Measurements from ENCODE around the gene DHRS12.

Gene DHRS12

DNA sequence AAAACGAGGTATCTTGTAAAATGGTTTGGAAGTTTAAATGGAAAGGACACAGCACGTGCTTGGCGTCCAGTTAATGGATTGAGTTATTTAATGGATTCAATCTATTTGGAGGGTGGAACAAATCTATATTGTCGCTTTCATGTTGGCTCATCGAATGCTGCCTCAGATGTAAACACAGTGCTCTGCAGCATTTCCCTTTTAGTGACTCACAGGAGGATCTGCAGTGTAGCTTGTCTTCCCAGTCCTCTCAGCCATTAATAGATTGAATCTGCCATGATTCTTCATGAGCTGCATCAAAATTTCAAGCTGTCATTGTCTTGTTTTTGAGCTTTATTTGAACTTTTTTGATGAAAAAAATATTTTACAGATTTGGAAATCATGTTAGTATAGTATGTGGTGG, 44.7 kb downstream of the DHRS12 start:
- no peak for DNase-seq

DNA sequence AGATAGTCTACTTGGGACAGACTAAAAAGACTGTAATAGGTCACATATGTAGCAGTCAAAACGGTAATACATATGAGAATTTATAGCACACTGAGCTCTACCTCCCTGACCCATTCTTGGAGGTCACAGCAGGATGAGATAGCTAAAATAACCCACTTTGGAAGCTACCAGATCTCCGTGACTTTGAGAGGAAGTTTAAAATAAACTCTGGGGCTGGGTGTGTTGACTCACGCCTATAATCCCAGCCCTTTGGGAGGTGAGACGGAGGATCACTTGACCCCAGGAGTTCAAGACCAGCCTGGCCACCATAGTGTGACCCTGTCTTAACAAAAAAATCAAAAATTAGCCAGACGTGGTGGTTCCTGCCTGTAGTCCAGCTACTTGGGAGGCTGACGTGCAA, 45.3 kb downstream of the DHRS12 start:
- no peak for DNase-seq

DNA sequence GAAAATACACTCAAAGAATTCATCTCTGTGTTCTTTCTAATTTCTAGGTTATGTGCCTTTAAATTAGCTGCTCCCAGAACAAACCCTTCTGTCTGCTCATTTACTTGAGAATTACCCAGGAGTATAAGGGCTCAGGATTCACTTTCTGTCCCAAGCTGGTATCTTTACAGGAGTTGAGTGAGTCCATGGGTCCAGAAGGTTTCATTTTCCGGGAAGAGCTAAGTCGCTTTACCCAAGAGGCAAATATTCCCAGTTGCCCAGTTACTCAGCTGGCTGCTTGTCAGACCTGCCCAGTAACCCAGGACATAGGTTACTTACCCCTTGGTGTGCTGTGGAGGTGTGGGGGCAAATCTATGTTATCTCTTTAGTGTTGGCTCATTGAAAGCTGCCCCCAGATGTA, 47.3 kb downstream of the DHRS12 start:
- DNase-seq = no peak

DNA sequence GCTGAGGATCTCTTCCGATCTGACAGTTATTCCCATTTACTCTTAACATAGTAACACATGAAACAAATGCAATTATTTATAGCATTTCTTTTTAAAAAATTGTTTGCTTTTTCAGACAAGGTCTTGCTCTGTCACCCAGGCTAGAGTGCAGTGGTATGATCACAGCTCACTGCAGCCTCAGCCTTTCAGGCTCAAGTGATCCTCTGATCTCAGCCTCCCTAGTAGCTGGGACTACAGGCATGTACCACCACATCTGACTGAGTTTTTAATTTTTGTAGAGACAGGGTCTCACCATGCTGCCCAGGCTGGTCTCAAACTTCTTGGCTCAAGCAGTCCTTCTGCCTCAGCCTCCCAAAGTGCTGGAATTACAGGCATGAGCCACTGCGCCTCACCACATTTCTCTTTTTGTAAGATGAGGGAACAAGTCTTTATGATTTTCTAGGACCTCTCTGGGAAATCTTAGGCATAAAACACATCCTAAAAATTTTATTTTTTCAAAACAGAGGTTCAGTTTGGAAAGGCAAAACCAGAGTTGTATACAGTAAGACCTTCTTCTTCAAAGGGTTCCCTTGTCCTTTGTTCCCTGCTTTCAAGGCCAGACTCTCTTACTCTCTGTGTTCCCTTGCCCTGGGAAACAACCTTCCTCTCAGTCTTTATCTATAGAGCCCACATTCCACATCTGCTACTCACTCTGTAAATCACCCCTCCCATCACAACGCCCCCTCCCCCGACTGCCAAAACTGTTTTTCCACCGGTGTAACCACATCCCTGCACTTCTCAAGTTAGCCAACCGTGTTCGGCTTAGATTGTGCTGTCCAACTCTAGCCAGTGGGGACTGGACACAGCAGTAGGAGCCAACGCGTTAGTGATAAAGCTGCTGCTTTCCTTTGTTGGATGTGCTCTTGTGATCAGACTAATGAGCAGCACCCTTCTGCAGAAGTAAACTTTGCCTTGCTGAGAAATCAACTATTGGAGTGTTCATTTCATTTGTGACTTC, 56.2 kb downstream of the DHRS12 start:
- no peak for DNase-seq

DNA sequence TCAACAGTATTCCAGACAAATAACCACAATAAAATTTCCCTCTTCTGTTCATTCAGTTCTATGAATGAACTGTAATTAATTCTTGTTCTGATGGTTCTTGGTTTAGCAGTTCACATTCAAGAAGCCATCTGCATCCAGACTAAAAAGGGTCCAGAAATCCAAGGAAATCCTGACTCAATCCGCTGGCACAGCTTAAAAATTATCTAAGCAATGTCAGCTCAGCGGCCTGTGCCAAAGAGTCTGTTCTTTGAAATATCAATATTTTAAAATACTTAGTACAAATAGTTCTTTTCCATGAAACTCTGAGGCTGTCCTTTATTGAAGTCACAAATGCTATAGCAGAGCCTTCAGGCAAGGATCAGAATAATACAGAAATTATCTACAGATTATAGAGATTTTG, 57.2 kb downstream of the DHRS12 start:
- DNase-seq = no peak

DNA sequence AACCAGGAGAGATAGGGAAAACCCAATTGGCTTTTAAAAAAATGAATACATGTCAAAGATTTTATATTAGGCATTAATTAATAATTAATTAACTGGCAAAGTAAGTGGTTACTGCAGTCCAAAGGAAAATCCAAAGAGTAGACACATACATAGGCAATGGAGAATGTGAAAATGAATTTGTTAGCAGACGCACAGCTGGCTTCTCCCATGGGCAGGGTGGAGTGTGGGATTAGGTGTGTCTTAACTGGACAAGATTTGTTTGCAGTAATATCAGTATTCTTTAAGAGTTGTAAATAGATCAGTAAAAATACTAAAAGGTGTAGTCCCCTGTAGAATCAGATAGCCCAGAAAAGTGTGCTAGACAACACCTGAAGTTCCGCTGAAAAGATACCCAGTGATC, 58.7 kb downstream of the DHRS12 start:
- DNase-seq = no peak

DNA sequence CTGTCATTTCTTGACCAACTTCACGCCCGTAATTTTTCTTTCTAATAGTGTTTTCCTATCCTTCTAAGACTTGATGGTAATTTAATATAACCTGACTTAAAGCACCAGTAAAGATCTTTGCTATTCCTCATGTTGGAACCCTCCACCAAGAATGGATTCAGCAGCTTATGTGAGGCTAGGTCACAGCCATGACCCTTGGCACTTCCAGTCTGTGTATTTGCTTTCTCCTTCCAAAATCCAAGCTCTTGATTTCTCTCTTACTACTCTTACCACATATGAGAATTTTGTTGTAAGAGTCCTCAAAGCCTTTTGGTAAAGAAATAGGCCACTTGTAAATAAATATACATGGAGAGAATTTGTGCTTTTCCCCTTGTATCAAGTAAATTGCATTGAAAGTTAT, 61.4 kb downstream of the DHRS12 start:
- no peak for DNase-seq

DNA sequence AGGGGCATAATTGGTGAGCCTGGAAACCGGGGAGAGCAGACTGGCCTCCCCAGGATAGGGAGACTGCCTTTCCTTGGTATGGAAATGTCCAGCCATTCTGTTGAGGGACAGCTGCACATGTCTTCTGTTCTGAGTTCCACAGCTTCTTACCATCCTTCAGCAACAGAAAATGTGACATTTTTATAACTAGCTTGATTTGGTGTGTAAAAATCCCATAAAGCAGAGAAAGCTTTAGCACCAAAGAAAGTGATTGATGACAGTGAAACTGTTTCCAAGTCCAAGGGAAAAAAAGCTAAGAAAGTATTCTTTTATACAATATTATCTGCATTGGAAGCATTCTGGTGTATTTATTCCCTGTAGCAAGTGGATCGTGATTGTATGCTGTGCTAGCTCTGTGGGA, 61.9 kb downstream of the DHRS12 start:
- no peak for DNase-seq

DNA sequence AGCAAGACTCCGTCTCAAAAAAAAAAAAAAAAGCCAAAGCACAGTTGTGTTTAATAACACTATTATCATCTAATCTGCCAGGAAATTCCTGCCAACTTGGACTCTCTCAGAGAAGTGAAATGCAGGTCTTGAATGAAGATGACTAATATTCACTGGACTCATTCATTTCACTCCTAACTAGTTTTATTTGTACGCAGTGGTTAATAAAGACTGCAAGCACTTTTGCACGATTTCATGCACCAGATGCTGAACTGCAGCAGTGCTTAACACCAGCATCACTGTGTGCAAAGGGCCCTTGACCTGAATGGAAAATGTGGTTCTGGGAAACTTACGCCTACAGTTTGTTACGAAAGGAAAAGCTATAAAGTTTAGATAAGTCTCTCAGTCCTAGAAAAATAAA, 63.3 kb downstream of the DHRS12 start:
- DNase-seq = no peak

DNA sequence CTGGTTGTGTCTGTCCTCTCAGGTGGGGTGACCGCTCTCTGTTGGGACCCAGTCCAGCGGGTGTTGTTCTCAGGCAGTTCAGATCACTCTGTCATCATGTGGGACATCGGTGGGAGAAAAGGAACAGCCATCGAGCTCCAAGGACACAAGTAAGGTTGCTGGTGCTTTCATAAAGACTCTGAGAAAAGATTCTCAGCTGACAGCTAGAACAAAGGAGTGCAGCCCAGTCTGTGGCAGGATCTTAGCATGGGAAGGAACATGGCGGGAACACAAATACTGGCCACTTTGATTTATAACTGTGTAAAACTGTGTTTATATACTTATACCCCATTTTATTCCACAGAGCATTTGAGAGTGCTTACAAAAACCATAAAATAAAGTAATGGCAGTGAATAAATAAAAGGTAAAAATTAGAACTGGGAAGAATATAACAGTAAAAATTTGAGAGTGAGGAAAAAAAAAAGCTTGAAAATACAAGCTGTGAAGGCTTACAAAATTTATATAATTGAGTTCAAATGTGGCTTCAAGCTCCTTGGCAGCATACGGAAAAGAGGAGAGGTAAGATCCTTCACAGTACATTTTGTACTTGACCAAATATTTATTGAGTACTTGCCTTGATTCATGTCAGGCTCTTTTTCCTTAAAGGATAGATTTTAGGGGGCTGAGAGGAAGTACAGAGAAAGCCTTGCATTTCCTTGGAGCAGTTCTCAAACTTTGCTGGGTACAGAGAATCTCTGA, 64.8 kb downstream of the DHRS12 start:
- DNase-seq = no peak

DNA sequence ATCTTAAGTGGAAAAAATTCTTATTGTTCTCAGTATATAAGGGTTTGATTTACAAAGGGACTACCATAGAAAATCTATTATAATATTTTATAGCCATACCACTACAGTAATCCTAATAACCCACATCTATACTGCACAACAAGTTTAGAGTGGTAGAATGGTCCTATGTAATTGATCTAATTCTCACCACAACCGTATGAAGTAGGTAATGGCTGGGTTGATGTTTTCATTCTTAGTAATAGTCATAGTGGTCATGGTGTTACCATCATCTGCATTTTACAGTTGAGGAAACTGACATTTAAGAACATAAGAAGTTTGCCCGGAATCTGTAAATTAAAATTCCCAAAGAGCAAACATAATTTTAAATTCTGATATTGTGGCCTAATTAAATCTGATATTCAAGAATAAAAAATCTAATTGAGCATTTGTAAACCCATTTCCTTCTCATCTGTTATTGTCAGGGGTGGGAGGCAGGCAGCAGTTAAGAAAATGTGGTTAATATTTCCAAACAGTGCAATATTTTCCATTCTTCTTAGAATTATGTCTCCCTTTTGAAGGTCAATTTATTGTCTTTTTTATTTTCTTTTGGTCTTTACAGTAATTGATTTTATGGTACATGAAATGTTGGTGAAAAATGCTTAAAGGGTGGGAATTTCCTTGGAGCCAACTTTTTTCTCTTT, 65.6 kb downstream of the DHRS12 start:
- no peak for DNase-seq

DNA sequence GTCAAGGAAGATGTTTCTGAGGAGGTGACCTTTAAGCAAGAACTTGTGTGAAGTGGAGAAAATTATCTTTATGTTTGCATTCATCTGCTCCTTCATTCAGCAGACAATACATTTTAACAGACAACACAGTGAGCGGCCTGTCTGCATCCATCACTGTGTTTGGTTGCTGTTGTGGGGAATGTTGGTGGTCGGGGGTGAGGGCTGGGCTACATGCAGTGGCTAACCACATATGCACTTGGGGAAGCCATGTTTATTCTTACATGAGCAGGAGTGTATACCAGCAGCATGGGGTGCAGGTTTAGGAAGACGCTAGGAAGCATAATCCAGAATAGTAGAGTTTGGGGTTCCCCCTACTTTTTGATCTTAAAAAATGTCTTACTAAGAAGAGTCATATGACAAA, 66.4 kb downstream of the DHRS12 start:
- DNase-seq = no peak

DNA sequence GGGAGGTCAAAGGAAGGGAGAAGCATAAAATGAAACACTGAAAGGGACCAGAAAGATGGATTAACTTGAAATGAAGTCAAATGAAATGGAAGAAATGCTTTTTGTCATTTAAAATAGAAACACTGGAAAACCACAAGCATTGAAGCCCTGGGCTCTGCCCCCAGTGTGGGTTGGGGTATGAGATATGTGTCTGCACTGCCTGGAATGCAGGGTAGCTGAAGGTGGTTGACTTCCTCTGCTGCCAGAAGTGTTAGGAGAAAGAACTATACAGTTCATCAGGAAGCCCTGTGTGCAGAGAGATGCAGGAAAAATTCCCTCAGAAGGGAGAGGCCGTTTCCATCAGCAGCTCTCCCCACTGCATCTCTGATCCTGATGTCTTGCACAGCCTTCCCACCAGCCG, 69.2 kb downstream of the DHRS12 start:
- DNase-seq = no peak

DNA sequence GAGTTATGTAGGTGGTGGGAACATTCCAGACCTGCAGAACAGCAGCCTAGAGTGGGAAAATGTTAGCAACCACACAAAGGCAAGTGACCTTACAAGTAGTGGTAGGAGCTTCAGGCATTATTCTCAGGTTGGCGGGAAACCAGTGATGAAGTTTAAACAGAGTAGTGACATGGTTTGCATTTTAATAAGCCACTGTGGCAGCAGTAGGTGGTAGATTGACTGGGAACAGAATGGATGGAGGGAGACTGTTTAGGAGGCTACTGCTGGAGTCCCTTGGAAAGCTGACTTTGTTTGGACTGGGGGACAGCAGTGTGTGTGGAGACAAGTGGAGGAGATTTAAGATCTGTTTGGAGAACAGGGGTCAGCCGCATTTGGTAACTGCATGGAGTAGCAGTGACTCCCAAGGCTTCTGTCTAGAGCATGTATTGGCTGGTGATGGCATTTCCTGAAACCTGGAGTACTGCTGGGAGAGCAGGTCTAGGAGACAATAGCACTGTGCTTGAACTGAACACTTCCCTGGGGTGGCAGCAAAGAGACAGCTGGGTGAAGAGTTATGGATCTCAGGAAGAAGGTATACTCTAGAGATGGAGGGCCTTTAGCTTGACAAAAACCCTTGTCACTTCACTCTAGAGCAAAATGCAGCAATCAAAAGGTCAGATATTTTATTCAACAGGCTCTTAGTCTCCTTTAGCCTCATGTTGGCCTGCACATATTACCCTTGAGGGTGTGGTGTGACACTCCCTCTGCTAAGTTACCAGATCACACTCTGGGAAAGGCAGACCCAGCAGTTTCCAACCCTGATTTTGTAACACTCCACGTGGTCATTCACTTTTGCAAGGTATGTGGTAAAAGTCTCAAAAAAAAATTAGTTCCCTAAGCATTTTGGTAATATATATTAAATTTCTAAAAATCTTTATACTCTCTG, 70.3 kb downstream of the DHRS12 start:
- no peak for DNase-seq

- DNase-seq = no peak
Measured at GRCh38 chr13:51731759-51732158, 72.2 kb downstream of the DHRS12 start.

DNA sequence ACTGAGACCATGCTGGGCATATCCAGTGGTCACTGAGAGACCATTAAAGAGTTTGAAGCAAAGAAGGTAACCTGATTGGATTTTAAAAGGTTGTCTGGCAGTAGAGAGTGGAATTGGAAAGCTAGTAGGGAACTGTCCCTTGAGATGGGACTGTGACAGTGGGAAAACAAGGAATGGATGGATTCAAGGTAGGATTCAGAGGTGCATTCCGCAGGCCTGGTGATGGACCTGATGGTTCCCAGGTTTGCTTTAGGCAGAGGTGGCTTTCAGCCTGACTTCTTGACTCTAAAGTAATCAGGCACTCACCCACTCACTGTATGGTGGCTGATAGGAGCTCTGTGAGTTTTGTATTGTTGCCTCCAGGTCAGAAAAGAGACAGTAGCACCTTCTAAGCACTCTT, 73.0 kb downstream of the DHRS12 start:
- no peak for DNase-seq

DNA sequence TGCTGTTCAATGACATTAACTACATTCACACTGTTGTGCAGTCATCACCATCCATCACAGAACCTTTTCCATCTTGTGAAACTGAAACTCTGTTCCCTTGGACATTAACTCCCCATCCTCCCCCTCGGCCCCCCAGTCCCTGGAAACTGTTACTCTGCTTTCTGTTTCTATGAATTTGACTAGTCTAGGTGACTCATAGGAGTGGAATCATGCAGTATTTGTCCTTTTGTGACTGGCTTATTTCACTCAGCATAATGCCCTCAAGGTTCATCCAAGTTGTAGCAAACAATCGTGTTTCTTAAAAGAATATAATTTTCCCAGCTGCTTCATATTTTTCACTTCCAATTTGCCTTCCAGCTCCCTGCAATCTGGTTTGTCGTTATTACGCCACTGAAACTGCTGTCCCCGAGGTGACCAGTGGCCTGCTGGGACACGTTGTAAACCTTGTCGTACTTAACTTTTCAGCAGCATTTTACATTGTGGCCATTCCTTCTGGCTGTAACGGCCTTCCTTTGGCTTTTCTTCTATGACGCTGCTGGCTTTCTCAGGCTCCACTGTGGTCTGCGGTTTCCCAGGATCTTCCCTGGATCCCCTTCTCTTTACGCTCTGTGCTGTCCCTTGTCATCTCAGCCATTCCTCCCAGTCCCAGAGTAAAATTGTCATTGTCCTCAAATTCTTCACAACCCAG, 74.0 kb downstream of the DHRS12 start:
- DNase-seq = peak in 1 of 14 donors; percentile 54

GRCh38 chr13:51728972-51729371, 75.0 kb downstream of the DHRS12 start:
- no peak for DNase-seq

- no peak for DNase-seq
Measured at GRCh38 chr13:51728275-51728673, 75.7 kb downstream of the DHRS12 start.

DNA sequence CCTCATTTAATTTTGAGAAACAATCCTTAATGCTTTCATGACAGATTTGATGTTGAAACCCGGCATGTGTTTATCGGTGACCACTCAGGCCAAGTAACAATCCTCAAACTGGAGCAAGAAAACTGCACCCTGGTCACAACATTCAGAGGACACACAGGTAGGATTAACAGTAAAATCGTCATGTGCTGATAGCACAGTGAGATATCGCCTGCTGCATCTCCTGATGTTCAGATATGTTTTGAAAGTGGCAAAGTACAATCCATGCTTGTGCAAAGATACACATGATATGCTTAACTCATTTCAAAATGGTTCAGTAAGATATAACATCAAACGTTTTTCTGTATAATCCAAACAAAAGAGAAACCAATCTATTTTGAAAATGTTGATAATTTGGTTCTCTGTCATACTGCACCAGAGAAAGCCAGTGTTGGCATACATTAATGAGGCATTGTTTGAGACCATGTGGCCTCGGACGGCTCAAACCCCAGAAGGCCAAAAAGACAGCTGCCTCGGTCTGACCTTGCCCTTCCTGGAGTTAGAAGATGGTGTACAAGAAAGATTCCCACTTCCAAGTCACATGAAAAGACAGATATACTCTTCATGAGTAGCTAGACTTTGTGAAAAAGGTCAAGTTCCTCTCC, 76.2 kb downstream of the DHRS12 start:
- DNase-seq = peak in 1 of 14 donors; percentile 12

Measured in C1 segment of cervical spinal cord (tissue), 14 donors.